ENCODE measurements around the gene PRKD1.
A peak's percentile ranks its signal among the peaks of the same experiment; 100 is the strongest.

DNA sequence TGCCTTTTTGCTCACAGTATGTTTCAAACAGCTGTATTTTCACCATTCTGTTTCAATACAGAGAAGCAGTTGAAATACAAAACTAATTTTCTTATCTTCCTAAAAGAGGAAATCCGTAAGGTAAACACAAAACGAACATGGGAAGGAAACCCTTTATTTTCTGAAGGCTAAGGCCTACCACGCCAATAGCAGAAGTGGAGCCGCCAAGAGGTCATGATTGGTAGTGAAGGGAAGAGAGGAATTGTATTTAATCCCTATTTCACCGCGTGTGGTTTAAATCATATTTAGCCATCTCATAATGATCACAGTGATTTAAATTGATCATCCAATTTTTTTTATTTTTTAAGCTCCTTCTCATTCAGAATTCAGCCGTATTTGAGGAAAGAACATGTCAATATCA lies 398.2 kb downstream of the PRKD1 start:
- TF ChIP-seq, protein P1, sequence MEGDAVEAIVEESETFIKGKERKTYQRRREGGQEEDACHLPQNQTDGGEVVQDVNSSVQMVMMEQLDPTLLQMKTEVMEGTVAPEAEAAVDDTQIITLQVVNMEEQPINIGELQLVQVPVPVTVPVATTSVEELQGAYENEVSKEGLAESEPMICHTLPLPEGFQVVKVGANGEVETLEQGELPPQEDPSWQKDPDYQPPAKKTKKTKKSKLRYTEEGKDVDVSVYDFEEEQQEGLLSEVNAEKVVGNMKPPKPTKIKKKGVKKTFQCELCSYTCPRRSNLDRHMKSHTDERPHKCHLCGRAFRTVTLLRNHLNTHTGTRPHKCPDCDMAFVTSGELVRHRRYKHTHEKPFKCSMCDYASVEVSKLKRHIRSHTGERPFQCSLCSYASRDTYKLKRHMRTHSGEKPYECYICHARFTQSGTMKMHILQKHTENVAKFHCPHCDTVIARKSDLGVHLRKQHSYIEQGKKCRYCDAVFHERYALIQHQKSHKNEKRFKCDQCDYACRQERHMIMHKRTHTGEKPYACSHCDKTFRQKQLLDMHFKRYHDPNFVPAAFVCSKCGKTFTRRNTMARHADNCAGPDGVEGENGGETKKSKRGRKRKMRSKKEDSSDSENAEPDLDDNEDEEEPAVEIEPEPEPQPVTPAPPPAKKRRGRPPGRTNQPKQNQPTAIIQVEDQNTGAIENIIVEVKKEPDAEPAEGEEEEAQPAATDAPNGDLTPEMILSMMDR (IDR thresholded peaks at IDR 0.05): peak in 3 of 4 donors; percentile 10 to 22 (median 12)
- no peak for TF ChIP-seq POLR2A (IDR thresholded peaks at IDR 0.05)

Measured in right lobe of liver (tissue), 4 donors.